IPS-18a (cell line): ENCODE measurements around the gene GMPR.

Experiments
- H3K27ac ChIP-seq: one replicate; pipeline ENCODE4 v1.5.1; 2013; ENCODE audit warnings: low read length
- H3K27me3 ChIP-seq: one replicate; pipeline ENCODE4 v1.6.1; 2013; ENCODE audit warnings: mild to moderate bottlenecking, low read length; ENCODE audit not compliant: control insufficient read depth, insufficient read depth
- H3K36me3 ChIP-seq: one replicate; pipeline ENCODE4 v1.6.1; 2013; ENCODE audit warnings: low read depth, low read length; ENCODE audit not compliant: control insufficient read depth
- H3K4me1 ChIP-seq: one replicate; pipeline ENCODE4 v1.6.1; 2013; ENCODE audit warnings: low read depth, low read length; ENCODE audit not compliant: control insufficient read depth
- H3K4me3 ChIP-seq: one replicate; pipeline ENCODE4 v1.5.1; 2013; ENCODE audit warnings: low read length
- H3K9ac ChIP-seq: one replicate; pipeline ENCODE4 v1.6.1; 2013; ENCODE audit warnings: mild to moderate bottlenecking, low read length, moderate library complexity
- H3K9me3 ChIP-seq: one replicate; pipeline ENCODE4 v1.6.1; 2013; ENCODE audit warnings: low read depth, low read length; ENCODE audit not compliant: control insufficient read depth

GMPR gene

DNA sequence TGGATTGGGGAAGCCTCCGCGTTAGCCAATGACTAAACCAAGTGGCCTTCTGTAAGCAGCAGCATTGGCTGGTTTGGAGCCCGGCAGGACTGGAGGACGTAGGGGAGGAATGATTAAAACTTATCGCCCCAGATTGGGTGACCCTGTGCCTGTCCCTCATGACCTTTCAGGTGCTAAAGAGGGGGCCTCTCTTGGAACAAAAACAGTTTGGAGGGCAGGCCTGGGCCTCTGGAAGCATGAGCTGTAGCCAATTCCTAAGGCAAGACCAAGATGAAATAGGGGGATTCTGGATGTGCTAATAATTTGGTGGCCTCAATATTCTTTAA lies 1.4 kb downstream of the GMPR start:
- Histone ChIP-seq H3K9me3 (no peaks in the 10 kb centered on the region), H3K9ac (no peak overlapping the region), H3K4me1 (peaks cover 8% of the 10 kb centered on the region), H3K4me3 (peak overlapping the region; percentile 58), H3K27ac (no peak overlapping the region), H3K36me3 (no peaks in the 10 kb centered on the region), H3K27me3 (peaks cover 60% of the 10 kb centered on the region)

GRCh38 chr6:16240589-16241320 lies 2.4 kb downstream of the GMPR start:
- no peaks in the 10 kb centered on the region for H3K36me3 ChIP-seq
- H3K27ac ChIP-seq: no peak overlapping the region
- H3K4me3 ChIP-seq: no peak overlapping the region
- H3K27me3 ChIP-seq: peaks cover 55% of the 10 kb centered on the region
- H3K9ac ChIP-seq: no peak overlapping the region
- H3K4me1 ChIP-seq: peaks cover 9% of the 10 kb centered on the region
- H3K9me3 ChIP-seq: no peaks in the 10 kb centered on the region

DNA sequence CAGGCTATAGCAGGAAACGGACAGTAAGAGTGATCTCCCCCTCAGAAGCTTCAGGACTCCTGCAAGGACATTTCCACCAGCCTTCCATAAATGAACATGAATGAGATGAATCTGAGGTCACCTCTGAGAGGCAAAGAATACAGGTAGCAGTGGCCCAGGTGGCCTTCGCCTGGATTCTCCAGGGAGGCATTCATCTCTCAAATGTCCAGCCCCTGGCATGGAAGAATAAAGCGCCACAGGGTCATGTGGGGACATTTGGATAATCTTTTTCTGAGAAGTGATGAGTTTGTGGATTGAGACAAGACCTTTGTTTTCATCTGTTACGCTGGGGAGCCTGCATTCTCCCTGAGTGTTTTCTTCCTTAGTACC lies 2.9 kb downstream of the GMPR start:
- no peak overlapping the region for H3K4me3 ChIP-seq
- H3K27ac ChIP-seq: no peak overlapping the region
- no peaks in the 10 kb centered on the region for H3K36me3 ChIP-seq
- H3K27me3 ChIP-seq: peaks cover 53% of the 10 kb centered on the region
- H3K9ac ChIP-seq: no peak overlapping the region
- H3K4me1 ChIP-seq: peaks cover 9% of the 10 kb centered on the region
- no peaks in the 10 kb centered on the region for H3K9me3 ChIP-seq

GRCh38 chr6:16243055-16243454 lies 4.7 kb downstream of the GMPR start:
- Histone ChIP-seq H3K4me1 (peaks cover 9% of the 10 kb centered on the region), H3K27me3 (peaks cover 36% of the 10 kb centered on the region), H3K4me3 (no peak overlapping the region), H3K36me3 (no peaks in the 10 kb centered on the region), H3K9ac (no peak overlapping the region), H3K9me3 (no peaks in the 10 kb centered on the region), H3K27ac (no peak overlapping the region)

- Histone ChIP-seq H3K4me1 (peaks cover 9% of the 10 kb centered on the region), H3K36me3 (no peaks in the 10 kb centered on the region), H3K9ac (no peak overlapping the region), H3K27ac (no peak overlapping the region), H3K4me3 (no peak overlapping the region), H3K9me3 (no peaks in the 10 kb centered on the region), H3K27me3 (peaks cover 31% of the 10 kb centered on the region)
Measured at GRCh38 chr6:16243664-16244063, 5.3 kb downstream of the GMPR start.

GRCh38 chr6:16244446-16244845 lies 6.1 kb downstream of the GMPR start:
- Histone ChIP-seq H3K27me3 (peaks cover 23% of the 10 kb centered on the region), H3K9ac (no peak overlapping the region), H3K4me3 (no peak overlapping the region), H3K4me1 (peaks cover 7% of the 10 kb centered on the region), H3K36me3 (no peaks in the 10 kb centered on the region), H3K27ac (no peak overlapping the region), H3K9me3 (no peaks in the 10 kb centered on the region)

GRCh38 chr6:16244869-16245451 lies 6.6 kb downstream of the GMPR start:
- Histone ChIP-seq H3K36me3 (no peaks in the 10 kb centered on the region), H3K4me3 (no peak overlapping the region), H3K27ac (no peak overlapping the region), H3K9me3 (no peaks in the 10 kb centered on the region), H3K9ac (no peak overlapping the region), H3K4me1 (peaks cover 6% of the 10 kb centered on the region), H3K27me3 (peaks cover 18% of the 10 kb centered on the region)

- no peak overlapping the region for H3K4me3 ChIP-seq
- H3K27me3 ChIP-seq: peaks cover 4% of the 10 kb centered on the region
- no peak overlapping the region for H3K9ac ChIP-seq
- no peaks in the 10 kb centered on the region for H3K36me3 ChIP-seq
- peaks cover 6% of the 10 kb centered on the region for H3K4me1 ChIP-seq
- no peaks in the 10 kb centered on the region for H3K9me3 ChIP-seq
- no peak overlapping the region for H3K27ac ChIP-seq
Measured at GRCh38 chr6:16248271-16248853, 10.0 kb downstream of the GMPR start.

DNA sequence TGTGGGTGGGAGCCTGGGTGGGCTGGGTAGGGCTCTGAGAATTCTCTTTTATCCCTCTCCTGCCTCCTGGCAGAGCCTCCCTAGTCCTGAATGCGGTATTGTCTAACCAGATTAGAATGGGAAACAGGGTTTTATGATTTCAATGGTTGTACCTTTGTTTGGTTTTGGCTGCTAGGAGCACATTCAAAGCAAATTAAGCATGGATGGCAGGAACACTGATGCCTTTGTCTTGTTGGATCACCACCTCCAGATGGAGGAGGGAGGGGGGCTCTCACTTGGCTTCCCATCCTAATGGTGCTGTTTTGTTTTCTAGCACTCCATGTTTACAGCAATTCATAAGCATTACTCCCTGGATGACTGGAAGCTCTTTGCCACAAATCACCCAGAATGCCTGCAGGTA lies 11.6 kb downstream of the GMPR start:
- no peaks in the 10 kb centered on the region for H3K36me3 ChIP-seq
- no peak overlapping the region for H3K4me3 ChIP-seq
- peaks cover 4% of the 10 kb centered on the region for H3K27me3 ChIP-seq
- H3K9ac ChIP-seq: no peak overlapping the region
- no peaks in the 10 kb centered on the region for H3K9me3 ChIP-seq
- H3K27ac ChIP-seq: no peak overlapping the region
- no peaks in the 10 kb centered on the region for H3K4me1 ChIP-seq

- Histone ChIP-seq H3K27me3 (no peaks in the 10 kb centered on the region), H3K27ac (no peak overlapping the region), H3K4me3 (no peak overlapping the region), H3K4me1 (no peaks in the 10 kb centered on the region), H3K9ac (no peak overlapping the region), H3K9me3 (no peaks in the 10 kb centered on the region), H3K36me3 (no peaks in the 10 kb centered on the region)
Measured at GRCh38 chr6:16251706-16252105, 13.3 kb downstream of the GMPR start.

DNA sequence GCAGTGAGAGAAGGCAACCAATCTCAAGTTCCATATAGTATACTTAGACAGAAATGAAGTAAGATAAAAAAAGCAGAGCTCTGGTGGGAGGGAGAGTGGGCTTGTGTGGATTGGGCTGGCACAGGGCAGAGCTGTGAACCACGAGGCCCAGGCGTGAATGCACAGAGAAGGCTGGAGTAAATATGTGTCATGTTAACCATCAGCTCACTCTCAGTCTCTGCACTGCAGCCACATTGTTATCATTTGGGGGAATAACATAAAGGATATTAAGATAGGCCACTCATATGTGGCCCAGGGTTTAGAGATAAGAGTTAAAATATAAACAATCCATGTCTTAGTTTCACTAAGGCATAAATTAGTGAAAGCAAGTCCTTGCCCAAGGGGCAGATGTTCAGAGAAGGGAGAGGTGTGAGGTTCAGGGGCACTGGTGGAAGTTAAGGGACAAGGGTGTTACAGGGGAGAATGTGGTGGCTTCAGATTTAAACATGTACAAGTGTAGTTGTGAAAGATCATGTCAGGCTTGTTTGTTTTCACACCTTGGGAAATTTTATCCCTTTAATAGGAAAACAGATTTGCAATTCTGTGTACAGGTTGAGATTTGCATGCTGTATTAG lies 14.4 kb downstream of the GMPR start:
- no peaks in the 10 kb centered on the region for H3K4me1 ChIP-seq
- no peaks in the 10 kb centered on the region for H3K27me3 ChIP-seq
- H3K9me3 ChIP-seq: no peaks in the 10 kb centered on the region

More for the DNA sequence above, 14.4 kb downstream of the GMPR start:
- Histone ChIP-seq H3K4me3 (no peak overlapping the region), H3K9ac (no peak overlapping the region), H3K27ac (no peak overlapping the region), H3K36me3 (no peaks in the 10 kb centered on the region)
